ENCODE results near the gene ANTKMT.

The ANTKMT gene

DNA sequence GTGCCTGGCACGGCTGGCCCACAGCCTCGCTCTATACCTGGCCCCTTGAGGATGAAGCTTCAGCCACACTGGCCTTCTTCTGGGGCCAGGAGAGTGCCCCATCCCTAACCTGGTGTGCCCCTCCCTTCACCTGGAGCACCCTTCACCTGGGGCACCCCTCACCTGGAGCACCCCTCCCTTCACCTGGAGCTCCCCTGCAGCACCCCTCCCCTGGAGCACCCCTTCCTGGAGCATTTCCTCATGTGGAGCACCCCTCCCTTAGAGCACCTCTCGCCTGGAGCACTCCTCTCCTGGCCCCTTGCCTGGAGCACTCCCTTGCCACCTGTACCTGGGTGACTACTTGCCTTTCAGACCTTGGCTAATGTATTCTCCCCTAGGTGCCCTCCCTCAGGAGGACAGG lies 12.9 kb upstream of the ANTKMT start:
- H3K27me3 Mint-ChIP-seq (ENCODE audit: low read depth, poor library complexity): peaks cover 80% of the 10 kb centered on the region
- H3K4me1 Mint-ChIP-seq: peaks cover 9% of the 10 kb centered on the region
- no peaks in the 10 kb centered on the region for H3K36me3 Mint-ChIP-seq (ENCODE audit: low read depth)
- no peak overlapping the region for H3K4me3 Mint-ChIP-seq
- DNase-seq: no peak
- no peak overlapping the region for H3K27ac Mint-ChIP-seq
- no peaks in the 10 kb centered on the region for H3K9me3 Mint-ChIP-seq
- TF ChIP-seq, protein P1, sequence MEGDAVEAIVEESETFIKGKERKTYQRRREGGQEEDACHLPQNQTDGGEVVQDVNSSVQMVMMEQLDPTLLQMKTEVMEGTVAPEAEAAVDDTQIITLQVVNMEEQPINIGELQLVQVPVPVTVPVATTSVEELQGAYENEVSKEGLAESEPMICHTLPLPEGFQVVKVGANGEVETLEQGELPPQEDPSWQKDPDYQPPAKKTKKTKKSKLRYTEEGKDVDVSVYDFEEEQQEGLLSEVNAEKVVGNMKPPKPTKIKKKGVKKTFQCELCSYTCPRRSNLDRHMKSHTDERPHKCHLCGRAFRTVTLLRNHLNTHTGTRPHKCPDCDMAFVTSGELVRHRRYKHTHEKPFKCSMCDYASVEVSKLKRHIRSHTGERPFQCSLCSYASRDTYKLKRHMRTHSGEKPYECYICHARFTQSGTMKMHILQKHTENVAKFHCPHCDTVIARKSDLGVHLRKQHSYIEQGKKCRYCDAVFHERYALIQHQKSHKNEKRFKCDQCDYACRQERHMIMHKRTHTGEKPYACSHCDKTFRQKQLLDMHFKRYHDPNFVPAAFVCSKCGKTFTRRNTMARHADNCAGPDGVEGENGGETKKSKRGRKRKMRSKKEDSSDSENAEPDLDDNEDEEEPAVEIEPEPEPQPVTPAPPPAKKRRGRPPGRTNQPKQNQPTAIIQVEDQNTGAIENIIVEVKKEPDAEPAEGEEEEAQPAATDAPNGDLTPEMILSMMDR (IDR thresholded peaks at IDR 0.05): no peak

DNA sequence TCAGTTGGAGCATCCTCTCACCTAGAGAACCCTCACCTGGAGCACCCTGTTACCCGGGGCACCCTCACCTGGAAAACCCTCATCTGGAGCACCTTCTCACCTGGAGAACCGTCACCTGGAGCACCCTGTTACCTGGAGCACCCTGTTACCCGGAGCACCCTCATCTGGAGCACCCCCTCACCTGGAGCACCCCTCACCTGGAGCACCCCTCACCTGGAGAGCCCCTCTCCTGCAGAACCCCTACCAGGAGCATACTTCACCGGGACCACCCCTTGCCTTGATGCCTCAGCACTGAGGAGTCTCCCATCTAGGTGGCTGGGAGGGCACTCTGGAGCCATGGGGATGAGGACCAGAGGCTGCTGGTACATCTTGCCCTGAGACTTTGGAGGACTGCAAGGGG lies 12.0 kb upstream of the ANTKMT start:
- peaks cover 78% of the 10 kb centered on the region for H3K27me3 Mint-ChIP-seq (ENCODE audit: low read depth, poor library complexity)
- H3K27ac Mint-ChIP-seq: no peak overlapping the region
- TF ChIP-seq, protein P1 (IDR thresholded peaks at IDR 0.05): no peak
- H3K36me3 Mint-ChIP-seq (ENCODE audit: low read depth): no peaks in the 10 kb centered on the region
- no peaks in the 10 kb centered on the region for H3K9me3 Mint-ChIP-seq
- H3K4me3 Mint-ChIP-seq: no peak overlapping the region
- peaks cover 9% of the 10 kb centered on the region for H3K4me1 Mint-ChIP-seq
- DNase-seq: no peak

DNA sequence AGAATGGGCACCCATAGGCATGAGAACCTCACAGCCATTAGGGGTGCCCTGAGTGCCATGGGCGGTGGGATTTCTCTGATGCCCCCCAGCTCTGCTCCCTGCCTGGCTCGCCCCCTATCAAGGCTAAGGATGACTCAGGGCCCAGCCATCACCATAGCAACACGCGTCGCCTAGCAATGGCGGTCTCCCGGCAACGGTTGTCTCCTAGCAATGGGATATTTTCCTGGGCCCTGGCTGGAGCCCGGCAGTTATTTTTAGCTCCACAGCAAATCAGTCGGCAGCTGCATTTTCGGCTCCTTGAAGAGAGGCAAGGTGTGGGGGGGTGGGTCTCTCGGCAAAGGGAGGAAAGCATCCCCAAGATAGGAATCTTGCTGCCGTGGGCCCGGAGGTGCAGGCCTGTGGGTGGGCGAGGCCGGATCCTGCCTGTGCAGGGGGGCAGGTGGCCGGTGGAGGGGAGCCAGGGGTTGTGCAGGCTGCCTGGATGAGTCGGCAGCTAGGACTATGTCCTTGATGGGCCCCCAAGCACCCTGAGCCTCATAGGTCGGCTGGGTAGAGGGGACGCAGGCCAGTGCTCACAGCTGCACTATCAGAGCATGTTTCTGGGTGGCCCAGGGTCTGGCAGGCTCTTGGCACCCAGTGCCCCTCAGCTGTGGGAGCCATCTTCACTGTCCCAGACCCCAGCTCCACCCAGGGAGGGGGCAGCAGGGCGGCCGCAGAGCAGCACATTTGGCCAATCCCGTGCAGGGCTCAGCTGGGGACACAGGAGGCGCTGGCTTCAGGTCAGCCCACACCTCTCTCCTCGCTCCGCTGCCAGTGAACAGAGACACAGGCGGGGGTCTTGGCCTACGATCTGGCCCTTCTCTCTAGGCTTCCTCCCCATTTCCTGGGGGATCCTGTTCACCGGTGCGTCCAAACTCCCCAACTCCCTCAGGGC lies 11.1 kb upstream of the ANTKMT start:
- H3K4me3 Mint-ChIP-seq: no peak overlapping the region
- H3K27me3 Mint-ChIP-seq (ENCODE audit: low read depth, poor library complexity): peaks cover 71% of the 10 kb centered on the region

DNA sequence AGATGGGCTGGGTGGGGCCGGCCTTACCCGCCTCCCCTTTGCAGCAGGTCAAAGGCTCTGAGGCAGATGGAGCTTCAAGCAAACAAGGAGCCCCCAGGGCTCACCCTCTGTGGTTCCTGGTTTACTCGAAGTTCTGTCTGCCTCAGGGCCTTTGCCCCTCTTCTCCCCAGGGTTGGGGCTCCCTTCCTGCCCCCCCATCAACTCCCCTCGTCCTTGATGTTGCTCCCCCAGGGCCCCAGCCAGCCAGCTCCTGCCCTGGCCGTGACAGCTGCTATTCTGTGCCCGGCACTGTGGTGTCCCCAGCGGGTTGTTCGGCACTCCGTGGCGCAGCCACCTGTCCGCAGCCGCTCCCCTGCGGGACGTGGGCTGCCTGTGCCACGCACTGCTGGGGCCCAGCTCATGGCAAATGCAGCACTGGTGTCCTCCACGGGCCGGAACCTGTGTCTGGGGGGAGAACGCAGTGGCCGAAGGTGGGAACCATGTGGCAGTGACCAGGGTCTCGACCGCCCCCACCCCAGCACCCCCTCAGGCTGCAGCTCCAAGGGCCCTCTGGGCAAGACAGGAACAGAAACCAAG lies 10.4 kb upstream of the ANTKMT start:
- Mint-ChIP-seq H3K27me3 (ENCODE audit: low read depth, poor library complexity) (peaks cover 69% of the 10 kb centered on the region), H3K4me3 (no peak overlapping the region), H3K4me1 (peaks cover 9% of the 10 kb centered on the region), H3K36me3 (ENCODE audit: low read depth) (no peaks in the 10 kb centered on the region), H3K27ac (no peak overlapping the region), H3K9me3 (no peaks in the 10 kb centered on the region)
- TF ChIP-seq, protein P1 (IDR thresholded peaks at IDR 0.05): no peak
- DNase-seq: no peak

More for the DNA sequence above, 11.1 kb upstream of the ANTKMT start:
- H3K27ac Mint-ChIP-seq: no peak overlapping the region
- no peaks in the 10 kb centered on the region for H3K9me3 Mint-ChIP-seq
- peak; percentile 80 for DNase-seq
- TF ChIP-seq, protein P1 (IDR thresholded peaks at IDR 0.05): no peak
- H3K36me3 Mint-ChIP-seq (ENCODE audit: low read depth): no peaks in the 10 kb centered on the region
- H3K4me1 Mint-ChIP-seq: peaks cover 9% of the 10 kb centered on the region

DNA sequence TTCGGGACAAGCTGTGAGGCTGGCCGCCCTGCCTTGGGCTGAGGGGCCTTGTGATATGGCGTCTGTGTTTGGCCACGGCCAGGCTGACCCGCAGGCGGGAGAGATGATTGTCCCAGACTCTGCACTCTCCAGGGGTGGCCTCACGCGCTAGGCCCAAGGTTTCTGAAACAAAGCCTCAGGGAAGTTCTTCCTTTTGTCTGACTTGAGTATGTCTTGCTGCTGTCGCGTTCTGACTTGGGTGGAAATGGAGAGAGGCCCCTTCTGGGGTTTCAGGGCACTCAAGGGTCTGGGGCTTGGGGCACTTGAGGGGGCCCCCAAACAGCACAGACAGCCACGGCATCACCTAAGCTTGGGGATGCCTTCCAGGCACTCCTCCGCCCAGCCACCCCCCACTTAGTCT lies 9.9 kb upstream of the ANTKMT start:
- Mint-ChIP-seq H3K27ac (no peak overlapping the region), H3K4me1 (peaks cover 11% of the 10 kb centered on the region), H3K9me3 (no peaks in the 10 kb centered on the region), H3K27me3 (ENCODE audit: low read depth, poor library complexity) (peaks cover 68% of the 10 kb centered on the region), H3K36me3 (ENCODE audit: low read depth) (no peaks in the 10 kb centered on the region), H3K4me3 (no peak overlapping the region)
- TF ChIP-seq, protein P1 (IDR thresholded peaks at IDR 0.05): no peak
- no peak for DNase-seq
